ENCODE results near the gene ALG6.

ALG6 gene

DNA sequence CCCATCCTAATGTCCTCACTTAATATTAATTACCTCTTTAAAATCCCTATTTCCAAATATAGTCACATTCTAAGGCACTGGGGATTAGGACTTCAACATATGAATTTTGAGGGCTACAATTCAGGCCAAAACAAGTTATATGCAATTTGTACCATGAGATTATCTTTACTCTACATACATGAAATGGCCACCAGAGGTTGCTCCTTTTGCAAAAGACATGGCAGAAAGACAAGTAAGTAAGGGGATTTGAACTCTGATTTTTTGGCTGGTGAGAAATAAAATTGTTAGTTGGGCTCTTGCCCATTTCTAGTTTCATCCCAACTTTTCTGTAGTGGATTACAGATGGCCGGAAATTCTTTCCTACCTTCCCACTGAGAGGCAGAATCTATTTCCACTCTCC is 4.8 kb upstream of the ALG6 start:
- no peaks in the 10 kb centered on the region for H3K36me3 ChIP-seq (ENCODE audit: control insufficient read depth, insufficient read depth, low read length)
- no peak overlapping the region for H3K9ac ChIP-seq
- no peak overlapping the region for H3K27ac ChIP-seq
- H2AFZ ChIP-seq: no peak overlapping the region
- H3K79me2 ChIP-seq: no peaks in the 10 kb centered on the region
- TF ChIP-seq, protein P1, sequence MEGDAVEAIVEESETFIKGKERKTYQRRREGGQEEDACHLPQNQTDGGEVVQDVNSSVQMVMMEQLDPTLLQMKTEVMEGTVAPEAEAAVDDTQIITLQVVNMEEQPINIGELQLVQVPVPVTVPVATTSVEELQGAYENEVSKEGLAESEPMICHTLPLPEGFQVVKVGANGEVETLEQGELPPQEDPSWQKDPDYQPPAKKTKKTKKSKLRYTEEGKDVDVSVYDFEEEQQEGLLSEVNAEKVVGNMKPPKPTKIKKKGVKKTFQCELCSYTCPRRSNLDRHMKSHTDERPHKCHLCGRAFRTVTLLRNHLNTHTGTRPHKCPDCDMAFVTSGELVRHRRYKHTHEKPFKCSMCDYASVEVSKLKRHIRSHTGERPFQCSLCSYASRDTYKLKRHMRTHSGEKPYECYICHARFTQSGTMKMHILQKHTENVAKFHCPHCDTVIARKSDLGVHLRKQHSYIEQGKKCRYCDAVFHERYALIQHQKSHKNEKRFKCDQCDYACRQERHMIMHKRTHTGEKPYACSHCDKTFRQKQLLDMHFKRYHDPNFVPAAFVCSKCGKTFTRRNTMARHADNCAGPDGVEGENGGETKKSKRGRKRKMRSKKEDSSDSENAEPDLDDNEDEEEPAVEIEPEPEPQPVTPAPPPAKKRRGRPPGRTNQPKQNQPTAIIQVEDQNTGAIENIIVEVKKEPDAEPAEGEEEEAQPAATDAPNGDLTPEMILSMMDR (IDR thresholded peaks at IDR 0.05): no peak
- no peak overlapping the region for H3K4me3 ChIP-seq (ENCODE audit: low read depth, low read length)
- H3K4me1 ChIP-seq: no peaks in the 10 kb centered on the region
- H3K27me3 ChIP-seq (ENCODE audit: control insufficient read depth, insufficient read depth, low read length): no peaks in the 10 kb centered on the region
- no peak overlapping the region for H3K4me2 ChIP-seq (ENCODE audit: low read length)
- H3K9me3 ChIP-seq (ENCODE audit: control insufficient read depth, low read length): no peaks in the 10 kb centered on the region

DNA sequence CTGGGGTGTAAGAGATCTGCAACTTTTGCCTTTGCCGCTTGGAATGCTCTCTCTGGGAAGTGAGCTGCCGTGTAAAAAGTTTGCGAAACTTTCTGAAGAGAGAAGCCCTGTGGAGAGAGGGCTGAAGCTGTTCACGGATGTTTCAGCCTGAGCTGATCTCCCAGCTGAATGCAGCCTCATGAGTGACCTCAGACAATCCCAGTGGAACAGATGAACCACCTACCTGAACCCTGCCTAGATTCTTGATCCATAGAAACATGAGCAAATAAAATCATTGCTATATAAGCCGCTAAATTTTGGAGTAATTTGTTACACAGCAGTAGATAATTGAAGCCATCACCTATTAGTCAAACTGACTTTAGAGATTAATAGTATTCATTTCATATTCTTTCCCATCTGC is 4.4 kb upstream of the ALG6 start:
- TF ChIP-seq, protein P1 (IDR thresholded peaks at IDR 0.05): no peak
- no peaks in the 10 kb centered on the region for H3K36me3 ChIP-seq (ENCODE audit: control insufficient read depth, insufficient read depth, low read length)
- no peak overlapping the region for H3K4me3 ChIP-seq (ENCODE audit: low read depth, low read length)
- H3K4me2 ChIP-seq (ENCODE audit: low read length): no peak overlapping the region
- no peak overlapping the region for H3K9ac ChIP-seq
- H3K4me1 ChIP-seq: no peaks in the 10 kb centered on the region
- H3K27ac ChIP-seq: no peak overlapping the region
- no peaks in the 10 kb centered on the region for H3K27me3 ChIP-seq (ENCODE audit: control insufficient read depth, insufficient read depth, low read length)
- H3K79me2 ChIP-seq: no peaks in the 10 kb centered on the region
- H3K9me3 ChIP-seq (ENCODE audit: control insufficient read depth, low read length): no peaks in the 10 kb centered on the region
- H2AFZ ChIP-seq: no peak overlapping the region

DNA sequence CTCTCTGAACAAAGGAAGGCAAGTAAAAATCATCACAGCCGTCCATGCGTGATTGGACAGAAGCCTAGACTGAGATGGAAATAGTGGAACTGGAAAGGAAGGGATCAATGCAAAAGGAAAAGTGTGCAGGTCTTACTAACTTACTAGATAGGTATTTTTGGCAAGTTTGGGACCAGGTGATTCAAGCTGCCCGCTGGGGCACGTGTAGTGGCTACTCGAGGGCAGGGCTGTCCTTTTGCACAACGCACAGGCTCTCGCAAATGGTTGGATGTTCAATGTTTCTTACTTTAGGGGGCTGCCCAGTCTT is 566 bp upstream of the ALG6 start:
- Histone ChIP-seq H3K27me3 (ENCODE audit: control insufficient read depth, insufficient read depth, low read length) (no peaks in the 10 kb centered on the region), H3K9ac (no peak overlapping the region), H3K36me3 (ENCODE audit: control insufficient read depth, insufficient read depth, low read length) (no peaks in the 10 kb centered on the region), H3K4me1 (no peaks in the 10 kb centered on the region), H3K4me3 (ENCODE audit: low read depth, low read length) (peak overlapping the region; percentile 77), H3K27ac (peak overlapping the region; percentile 36), H3K9me3 (ENCODE audit: control insufficient read depth, low read length) (no peaks in the 10 kb centered on the region), H3K79me2 (no peaks in the 10 kb centered on the region), H2AFZ (peak overlapping the region; percentile 95), H3K4me2 (ENCODE audit: low read length) (peak overlapping the region; percentile 84)
- TF ChIP-seq, protein P1 (IDR thresholded peaks at IDR 0.05): no peak

DNA sequence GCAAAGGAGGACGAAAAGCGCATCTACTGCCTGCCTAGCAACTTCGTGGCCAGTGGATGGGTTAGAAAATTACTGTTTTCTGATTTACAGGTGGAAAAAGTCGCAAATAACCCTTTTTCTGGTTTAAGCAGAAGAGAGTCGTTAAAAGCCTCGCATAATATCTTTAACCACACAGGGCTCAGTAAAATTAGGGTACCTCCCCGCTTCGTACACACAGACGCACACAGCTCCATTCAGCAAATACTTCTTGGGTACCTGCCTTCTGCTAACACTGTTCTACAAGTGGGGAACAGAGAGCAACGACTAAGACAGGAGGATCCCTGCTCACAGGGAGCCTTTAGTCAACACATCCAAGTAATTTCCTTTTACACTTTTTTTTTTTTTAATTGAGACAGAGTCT is 704 bp downstream of the ALG6 start:
- no peak overlapping the region for H3K27ac ChIP-seq
- TF ChIP-seq, protein P1 (IDR thresholded peaks at IDR 0.05): no peak
- no peaks in the 10 kb centered on the region for H3K4me1 ChIP-seq
- no peaks in the 10 kb centered on the region for H3K27me3 ChIP-seq (ENCODE audit: control insufficient read depth, insufficient read depth, low read length)
- H3K9ac ChIP-seq: no peak overlapping the region
- peak overlapping the region; percentile 77 for H3K4me3 ChIP-seq (ENCODE audit: low read depth, low read length)
- H3K9me3 ChIP-seq (ENCODE audit: control insufficient read depth, low read length): no peaks in the 10 kb centered on the region
- peak overlapping the region; percentile 95 for H2AFZ ChIP-seq
- no peaks in the 10 kb centered on the region for H3K79me2 ChIP-seq
- H3K36me3 ChIP-seq (ENCODE audit: control insufficient read depth, insufficient read depth, low read length): no peaks in the 10 kb centered on the region
- peak overlapping the region; percentile 84 for H3K4me2 ChIP-seq (ENCODE audit: low read length)

DNA sequence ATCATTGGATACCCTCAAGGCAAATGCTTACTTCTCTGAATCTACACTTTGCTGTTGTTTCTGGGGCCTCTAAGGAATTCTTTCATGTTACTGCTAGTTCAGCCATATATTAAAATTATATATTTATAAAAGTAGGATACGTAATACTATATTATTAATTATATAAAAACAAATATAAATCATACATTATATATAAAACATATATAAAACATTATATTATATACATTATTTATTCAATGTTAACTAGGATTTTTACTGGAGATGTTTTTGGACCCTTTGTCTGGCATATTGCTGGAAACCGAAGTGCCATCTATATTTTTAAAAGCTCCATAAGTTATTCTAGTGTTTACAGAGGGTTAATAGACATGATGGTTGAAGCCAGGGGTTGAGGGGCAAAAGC is 12.2 kb downstream of the ALG6 start:
- H3K27ac ChIP-seq: no peak overlapping the region
- H3K4me2 ChIP-seq (ENCODE audit: low read length): no peak overlapping the region
- no peaks in the 10 kb centered on the region for H3K27me3 ChIP-seq (ENCODE audit: control insufficient read depth, insufficient read depth, low read length)
- no peak overlapping the region for H3K9ac ChIP-seq
- no peak overlapping the region for H3K4me3 ChIP-seq (ENCODE audit: low read depth, low read length)
- H3K36me3 ChIP-seq (ENCODE audit: control insufficient read depth, insufficient read depth, low read length): no peaks in the 10 kb centered on the region
- TF ChIP-seq, protein P1 (IDR thresholded peaks at IDR 0.05): no peak
- H3K79me2 ChIP-seq: no peaks in the 10 kb centered on the region
- H3K9me3 ChIP-seq (ENCODE audit: control insufficient read depth, low read length): no peaks in the 10 kb centered on the region
- no peak overlapping the region for H2AFZ ChIP-seq
- H3K4me1 ChIP-seq: no peaks in the 10 kb centered on the region
